ENCODE results near the gene MBIP.

The MBIP gene

GRCh38 chr14:36325853-36326252 is 5.4 kb upstream of the MBIP start:
- H3K4me3 ChIP-seq (ENCODE audit: low read length): no peak overlapping the region
- DNase-seq (ENCODE audit: low read depth): no peak
- TF ChIP-seq CTCF (conservative IDR thresholded peaks at IDR 0.05; ENCODE audit: low read depth, low read length): no peak

GRCh38 chr14:36324897-36325296 is 4.5 kb upstream of the MBIP start:
- no peak for TF ChIP-seq CTCF (conservative IDR thresholded peaks at IDR 0.05; ENCODE audit: low read depth, low read length)
- DNase-seq (ENCODE audit: low read depth): no peak

GRCh38 chr14:36320897-36321381 is 502 bp upstream of the MBIP start:
- DNase-seq (ENCODE audit: low read depth): no peak
- peak overlapping the region; percentile 95 for H3K4me3 ChIP-seq (ENCODE audit: low read length)
- TF ChIP-seq CTCF (conservative IDR thresholded peaks at IDR 0.05; ENCODE audit: low read depth, low read length): no peak

More at GRCh38 chr14:36324897-36325296, 4.5 kb upstream of the MBIP start:
- H3K4me3 ChIP-seq (ENCODE audit: low read length): no peak overlapping the region

- H3K4me3 ChIP-seq (ENCODE audit: low read length): peak overlapping the region; percentile 95
- no peak for DNase-seq (ENCODE audit: low read depth)
- TF ChIP-seq CTCF (conservative IDR thresholded peaks at IDR 0.05; ENCODE audit: low read depth, low read length): no peak
Observed at GRCh38 chr14:36319899-36320199, 588 bp downstream of the MBIP start.

- DNase-seq (ENCODE audit: low read depth): no peak
- no peak for TF ChIP-seq CTCF (conservative IDR thresholded peaks at IDR 0.05; ENCODE audit: low read depth, low read length)
- H3K4me3 ChIP-seq (ENCODE audit: low read length): no peak overlapping the region
Observed at GRCh38 chr14:36317650-36318049, 2.8 kb downstream of the MBIP start.

GRCh38 chr14:36316131-36316530 is 4.3 kb downstream of the MBIP start:
- no peak for TF ChIP-seq CTCF (conservative IDR thresholded peaks at IDR 0.05; ENCODE audit: low read depth, low read length)
- no peak for DNase-seq (ENCODE audit: low read depth)
- no peak overlapping the region for H3K4me3 ChIP-seq (ENCODE audit: low read length)

GRCh38 chr14:36315159-36315853 is 5.1 kb downstream of the MBIP start:
- DNase-seq (ENCODE audit: low read depth): no peak
- H3K4me3 ChIP-seq (ENCODE audit: low read length): no peak overlapping the region
- TF ChIP-seq CTCF (conservative IDR thresholded peaks at IDR 0.05; ENCODE audit: low read depth, low read length): no peak
